DMS153 treated with DMSO at 0.1 percent for 48 hours (cell line): ENCODE results near the gene ABCA7.
"Not testable (repeated sequence)": the region's sequence is repeated elsewhere in the genome, so short reads cannot be mapped to it uniquely, and the experiment has no call there.

Source experiments
- DNase-seq: peaks from one replicate; lab custom pipeline; 2025; ENCODE audit not compliant: unreplicated experiment; lab: John Stamatoyannopoulos, UW

The ABCA7 gene

DNA sequence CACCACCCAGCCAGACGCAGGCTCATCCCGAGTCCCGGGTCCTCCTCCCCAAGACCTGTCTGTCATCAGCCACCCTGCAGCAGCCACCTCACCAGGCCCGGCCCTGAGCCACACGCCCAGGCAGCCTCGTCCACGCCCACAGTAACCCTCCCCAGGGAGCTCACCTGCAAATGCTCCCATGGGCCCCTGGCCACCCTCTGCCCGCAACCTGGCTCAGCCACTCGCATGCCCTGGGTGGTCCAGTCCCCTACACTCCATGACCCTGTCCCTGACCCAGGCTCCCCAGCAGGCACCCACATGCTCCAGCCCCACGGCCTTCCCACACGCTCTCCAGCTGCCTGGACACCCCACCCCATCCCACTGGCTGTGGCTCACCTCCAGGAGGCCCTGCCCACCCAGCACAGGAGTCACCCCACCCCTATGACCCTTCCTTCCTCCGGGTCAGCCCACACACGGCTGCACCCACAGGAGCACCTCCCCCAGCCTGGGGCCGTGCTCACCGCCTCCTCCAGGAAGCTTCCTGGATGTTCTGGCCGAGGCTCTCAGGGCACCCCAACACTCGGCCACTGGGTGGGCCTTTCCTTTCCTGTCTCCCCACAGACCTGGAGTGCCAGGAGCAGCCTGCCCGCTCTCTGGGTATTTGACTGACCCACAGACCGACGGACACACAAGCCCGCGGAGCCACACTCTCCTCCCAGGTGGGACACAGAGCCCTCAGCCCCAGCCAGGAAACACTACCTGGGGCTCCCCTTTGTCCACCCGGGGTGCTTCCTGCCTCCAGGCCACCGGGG, 22.6 kb upstream of the ABCA7 start:
- DNase-seq, result no peak

GRCh38 chr19:1017906-1018305, 22.0 kb upstream of the ABCA7 start:
- DNase-seq, result no peak

DNA sequence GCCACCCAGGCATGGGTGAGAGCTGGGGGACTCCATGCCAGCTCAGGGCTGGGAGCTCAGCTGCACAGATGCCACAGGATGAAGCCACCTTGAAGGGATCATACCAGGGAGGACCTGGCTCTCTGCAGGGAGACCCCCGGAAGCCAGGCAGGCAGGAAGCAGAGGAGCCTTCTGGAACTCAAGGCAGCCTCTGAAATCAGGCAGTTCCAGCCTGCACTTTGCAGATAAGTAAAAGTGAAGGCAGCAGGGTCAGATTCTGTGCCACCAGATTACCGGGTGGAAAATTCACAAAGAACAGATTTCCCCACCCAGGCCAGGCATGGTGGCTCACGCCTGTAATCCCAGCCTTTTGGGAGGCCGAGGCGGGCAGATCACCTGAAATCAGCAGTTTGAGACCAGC, 21.5 kb upstream of the ABCA7 start:
- no peak for DNase-seq

GRCh38 chr19:1018932-1019615, 20.8 kb upstream of the ABCA7 start:
- DNase-seq, result no peak

- no peak for DNase-seq
Measured at GRCh38 chr19:1019616-1019961, 20.3 kb upstream of the ABCA7 start.

GRCh38 chr19:1019980-1020867, 19.7 kb upstream of the ABCA7 start:
- no peak for DNase-seq

- peak; percentile 61 for DNase-seq
Measured at GRCh38 chr19:1020868-1021425, 19.0 kb upstream of the ABCA7 start, which contains the start of gene TMEM259. TMEM259 (minus strand) TSS chr19:1021123; CDS start chr19:1020996, 127 bp downstream.

DNA sequence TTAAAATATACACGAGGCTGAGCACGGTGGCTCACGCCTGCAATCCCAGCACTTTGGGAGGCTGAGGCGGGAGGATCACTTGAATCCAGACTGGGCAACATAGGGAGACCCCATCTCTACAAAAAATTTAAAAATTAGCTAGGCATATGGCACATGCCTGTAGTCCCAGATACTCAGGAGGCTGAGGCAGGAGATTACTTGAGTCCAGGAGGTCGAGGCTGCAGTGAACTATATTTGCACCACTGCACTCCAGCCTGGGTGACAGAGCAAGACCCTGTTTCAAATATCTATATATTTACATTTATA, 16.1 kb upstream of the ABCA7 start:
- DNase-seq, result not testable (repeated sequence)

GRCh38 chr19:1025080-1025479, 14.8 kb upstream of the ABCA7 start:
- DNase-seq, result not testable (repeated sequence)

- DNase-seq, result no peak
Measured at GRCh38 chr19:1025960-1026782, 13.7 kb upstream of the ABCA7 start, which contains the start of gene CNN2. CNN2 (plus strand) TSS chr19:1026608; CDS start chr19:1026662, 54 bp downstream.

DNA sequence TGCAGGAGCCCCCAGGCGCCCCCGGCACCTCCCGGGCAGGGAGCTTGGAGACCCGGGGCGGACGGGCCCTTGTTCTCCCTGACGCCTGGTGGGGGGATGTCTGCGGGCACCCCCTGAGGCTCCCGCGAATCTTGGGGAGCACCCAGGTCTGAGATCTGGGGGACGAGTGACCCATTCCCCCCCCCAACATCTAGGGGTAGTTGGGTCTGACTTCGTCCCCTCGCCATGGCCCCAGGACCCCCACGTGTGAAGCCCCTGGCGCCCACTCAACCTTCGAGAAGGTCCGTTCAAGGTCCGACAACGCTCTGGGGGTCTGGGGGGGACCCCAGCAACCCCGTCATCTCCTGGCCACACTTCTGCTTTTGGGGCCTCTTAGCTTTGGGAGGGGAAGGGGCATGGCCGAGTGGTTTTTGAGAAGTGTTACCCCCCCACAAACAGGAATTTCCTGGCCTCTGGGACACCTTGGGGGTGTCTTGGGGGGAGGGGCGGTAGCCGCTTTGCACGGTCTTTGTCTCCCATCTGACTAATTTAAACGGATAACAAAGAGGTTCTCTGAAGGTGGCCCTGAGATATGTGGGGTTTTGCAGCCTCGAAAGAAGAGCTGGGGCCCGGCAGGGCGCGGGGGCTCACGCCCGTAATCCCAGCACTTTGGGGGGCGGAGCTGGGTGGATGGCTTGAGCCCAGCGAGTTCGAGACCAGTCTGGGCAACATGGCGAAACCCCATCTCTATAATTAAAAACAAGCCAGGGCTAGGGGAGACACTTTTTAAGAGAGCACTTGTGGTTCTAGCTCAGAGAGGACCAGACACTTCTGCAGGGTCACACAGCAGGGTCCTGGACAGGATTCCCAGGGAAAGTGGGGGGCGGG, 12.9 kb upstream of the ABCA7 start:
- no peak for DNase-seq

DNA sequence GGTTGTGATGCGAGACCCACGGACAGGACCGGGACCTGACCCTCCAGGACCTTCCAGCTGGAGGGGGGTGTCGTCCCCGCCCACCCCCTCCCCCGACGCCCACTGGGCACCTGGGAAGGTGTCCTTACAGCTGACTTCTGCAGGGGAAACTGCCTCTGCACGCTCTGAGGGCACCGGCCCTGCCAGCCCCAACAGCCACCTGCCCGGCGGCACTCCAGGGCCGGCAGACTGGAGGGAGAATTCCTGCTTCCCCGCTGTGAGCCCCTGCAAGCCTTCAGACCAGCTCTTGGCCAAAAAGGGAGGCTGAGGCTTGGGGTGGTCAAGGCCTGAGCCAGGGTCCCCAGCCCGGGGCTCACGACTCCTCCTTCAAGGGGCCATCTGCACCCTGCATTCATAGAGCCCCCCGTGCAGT, 12.3 kb upstream of the ABCA7 start:
- no peak for DNase-seq

DNA sequence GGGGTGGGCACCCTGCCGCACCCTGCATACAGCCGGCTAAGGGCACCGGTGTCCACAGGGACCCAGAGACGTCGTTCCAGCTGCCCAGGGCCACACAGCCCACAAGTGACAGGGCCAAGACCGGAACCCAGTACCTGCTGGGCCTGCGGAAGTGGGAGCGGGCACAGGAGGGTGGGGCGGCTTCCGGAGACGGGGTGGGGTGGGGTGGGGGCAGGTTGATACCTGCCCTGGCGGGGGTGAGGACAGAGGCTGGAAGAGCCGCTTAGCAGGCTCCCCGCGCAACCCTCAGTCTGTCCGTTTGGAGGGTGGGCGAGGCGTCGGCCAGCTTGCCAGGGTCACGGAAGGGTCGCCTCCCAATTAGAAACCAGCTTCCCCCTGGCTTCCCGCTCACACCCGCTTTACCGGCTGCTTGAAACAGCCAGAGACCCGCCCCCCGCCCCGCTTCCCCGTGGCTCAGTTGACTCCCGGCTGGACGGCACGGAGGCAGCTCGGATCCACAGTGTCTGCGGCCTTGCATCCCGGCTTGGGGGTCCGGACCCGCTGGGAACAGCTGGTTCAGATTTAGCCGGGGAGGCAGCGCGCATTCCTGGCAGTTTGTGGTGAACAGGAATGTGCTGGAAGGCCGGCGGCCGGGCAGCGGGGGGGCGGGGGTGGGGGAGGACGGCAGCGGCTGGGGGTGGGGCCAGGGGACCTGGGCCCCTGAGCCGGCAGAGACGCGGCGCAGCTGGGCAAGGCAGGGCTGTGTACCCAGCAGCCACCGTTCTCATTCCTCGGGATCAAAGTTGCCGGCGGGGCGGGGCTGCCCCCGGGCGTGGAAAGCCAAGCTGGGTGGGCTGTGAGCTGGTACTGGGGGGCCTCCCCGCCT, 11.6 kb upstream of the ABCA7 start:
- no peak for DNase-seq

- DNase-seq, result no peak
Measured at GRCh38 chr19:1032264-1032867, 7.5 kb upstream of the ABCA7 start.

DNA sequence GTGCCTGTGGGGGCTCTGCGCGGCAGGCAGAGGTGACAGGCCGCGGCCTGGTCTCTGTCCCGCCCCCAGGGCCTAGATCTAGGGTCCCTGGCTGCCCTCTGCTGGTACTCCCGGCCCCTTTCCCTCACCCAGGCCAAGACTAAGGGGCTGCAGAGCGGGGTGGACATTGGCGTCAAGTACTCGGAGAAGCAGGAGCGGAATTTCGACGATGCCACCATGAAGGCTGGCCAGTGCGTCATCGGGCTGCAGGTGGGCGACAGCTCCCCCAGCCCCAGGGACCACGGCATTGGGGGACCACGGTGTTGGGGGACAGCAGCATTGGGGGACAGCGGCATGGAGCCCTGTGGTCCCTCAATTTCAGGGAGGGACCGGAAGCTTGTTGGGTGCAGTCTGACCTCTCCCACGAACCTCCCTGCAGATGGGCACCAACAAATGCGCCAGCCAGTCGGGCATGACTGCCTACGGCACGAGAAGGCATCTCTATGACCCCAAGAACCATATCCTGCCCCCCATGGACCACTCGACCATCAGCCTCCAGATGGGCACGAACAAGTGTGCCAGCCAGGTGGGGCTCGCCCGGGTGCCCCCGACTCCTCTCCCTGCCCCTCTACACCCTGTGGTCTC, 3.8 kb upstream of the ABCA7 start:
- DNase-seq, result no peak

DNA sequence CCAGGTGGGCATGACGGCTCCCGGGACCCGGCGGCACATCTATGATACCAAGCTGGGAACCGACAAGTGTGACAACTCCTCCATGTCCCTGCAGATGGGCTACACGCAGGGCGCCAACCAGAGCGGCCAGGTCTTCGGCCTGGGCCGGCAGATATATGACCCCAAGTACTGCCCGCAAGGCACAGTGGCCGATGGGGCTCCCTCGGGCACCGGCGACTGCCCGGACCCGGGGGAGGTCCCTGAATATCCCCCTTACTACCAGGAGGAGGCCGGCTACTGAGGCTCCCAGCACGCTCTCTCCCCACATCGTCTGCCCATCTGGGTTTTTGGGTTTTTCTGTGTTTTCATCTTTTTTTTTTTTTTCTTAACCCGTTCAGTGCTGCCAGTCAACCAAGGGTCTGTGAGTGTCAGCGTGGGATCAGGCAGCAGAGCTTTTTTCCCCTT, 2.3 kb upstream of the ABCA7 start:
- DNase-seq, result no peak

GRCh38 chr19:1038978-1039645, 795 bp upstream of the ABCA7 start:
- DNase-seq, result no peak
